ENCODE data around the gene TAF1C.

TAF1C gene

DNA sequence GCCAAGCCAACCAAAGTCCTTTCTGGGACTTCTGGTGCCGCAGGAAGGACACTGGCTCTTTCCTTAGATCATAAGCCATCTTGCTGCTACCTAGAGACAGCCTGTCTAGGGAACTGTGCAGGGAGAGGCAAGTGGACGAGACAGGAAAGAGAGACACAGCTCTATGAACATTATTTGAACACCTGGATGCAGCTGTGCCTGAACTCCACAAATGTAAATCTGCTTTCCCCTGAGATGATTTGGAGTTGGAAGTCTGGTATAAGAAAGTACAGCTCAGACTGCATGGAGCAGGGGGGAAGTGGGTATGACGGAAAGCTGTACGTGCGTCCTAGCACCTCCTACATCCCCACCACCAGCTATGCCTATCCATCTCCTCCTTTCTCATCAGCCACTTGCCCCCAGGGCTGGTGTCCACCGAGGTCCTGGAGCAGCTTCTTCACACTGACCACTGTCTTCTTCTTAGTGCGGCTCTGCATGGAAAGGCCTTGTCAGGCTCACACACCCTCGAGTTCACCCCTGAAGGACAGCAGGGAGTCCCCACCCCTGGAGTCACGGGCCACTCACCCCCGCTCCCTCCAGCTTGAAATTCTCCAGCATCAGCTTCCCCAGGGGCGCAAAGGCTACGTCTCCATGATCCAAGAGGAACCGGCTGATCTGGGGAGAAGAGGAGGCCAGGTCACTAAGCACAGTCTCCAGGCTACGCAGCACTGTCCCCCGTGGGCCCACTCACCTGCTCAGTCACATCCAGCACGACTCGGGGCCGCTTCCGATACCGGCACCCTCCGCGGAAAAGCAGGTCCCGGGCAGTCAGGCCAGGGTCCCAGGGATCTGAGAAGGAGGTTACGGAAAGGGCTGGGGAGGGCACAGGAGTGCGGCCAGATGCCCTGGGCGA, 3.9 kb downstream of the TAF1C start:
- no peak for DNase-seq

DNA sequence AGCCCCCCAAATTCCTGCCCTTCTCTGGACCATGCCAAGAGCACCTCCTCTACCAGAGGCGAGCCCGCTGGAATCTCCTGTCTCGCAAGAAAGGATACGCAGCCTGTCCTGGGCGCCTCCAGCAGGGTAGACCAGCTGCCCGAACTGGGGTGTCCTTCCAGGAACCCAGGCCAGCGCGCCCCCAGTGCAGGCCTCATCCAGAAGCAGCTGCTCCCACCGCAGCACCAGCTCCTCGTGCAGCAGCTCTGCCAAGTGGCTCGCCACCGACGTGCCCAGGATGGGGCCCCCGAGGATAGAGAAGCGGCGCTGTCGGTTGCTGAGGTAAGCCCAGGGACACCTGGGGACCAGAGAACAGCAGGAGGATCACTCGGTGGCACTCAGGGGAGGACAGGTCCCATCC, 4.8 kb downstream of the TAF1C start:
- no peak for ATAC-seq
- no peak for DNase-seq

More for the DNA sequence above, 3.9 kb downstream of the TAF1C start:
- ATAC-seq, result no peak

DNA sequence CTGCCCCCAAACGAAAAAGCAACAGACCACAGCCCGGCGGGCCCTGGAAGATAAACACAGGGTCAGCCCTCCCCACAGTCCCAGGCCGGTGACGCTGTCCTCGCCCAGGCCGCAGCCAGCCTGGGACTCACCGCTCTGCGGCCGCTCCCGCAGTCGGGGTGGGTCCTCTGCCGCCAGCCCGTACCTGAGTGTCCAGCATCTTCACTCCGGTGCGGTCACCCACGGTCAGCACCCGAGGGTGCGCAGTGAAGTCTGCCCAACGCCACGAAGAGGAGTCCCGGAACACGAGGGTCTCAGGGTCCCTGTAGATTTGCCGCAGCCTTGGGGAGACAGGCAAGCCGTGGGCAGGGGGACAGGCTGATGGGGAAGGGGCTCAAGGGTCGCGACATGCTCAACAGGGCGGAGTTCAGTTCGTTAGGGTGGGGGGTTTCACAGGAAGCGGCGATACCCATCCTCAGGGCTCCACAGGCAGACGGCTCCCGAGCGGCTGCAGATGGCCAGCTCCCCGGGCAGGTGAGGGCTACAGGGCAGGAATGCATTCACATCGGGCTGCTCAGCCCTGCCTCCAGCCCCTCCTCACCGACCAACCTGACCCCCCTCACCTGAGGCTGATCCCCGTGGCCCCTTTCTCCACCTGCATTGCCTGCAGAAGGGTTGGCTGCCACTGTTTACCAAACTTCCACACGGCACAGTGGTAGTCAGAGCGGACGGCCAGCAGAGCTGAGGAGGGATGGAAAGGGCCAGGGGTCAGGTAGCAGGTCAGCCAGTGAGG, 5.5 kb downstream of the TAF1C start:
- DNase-seq (no peak), ATAC-seq (no peak)

DNA sequence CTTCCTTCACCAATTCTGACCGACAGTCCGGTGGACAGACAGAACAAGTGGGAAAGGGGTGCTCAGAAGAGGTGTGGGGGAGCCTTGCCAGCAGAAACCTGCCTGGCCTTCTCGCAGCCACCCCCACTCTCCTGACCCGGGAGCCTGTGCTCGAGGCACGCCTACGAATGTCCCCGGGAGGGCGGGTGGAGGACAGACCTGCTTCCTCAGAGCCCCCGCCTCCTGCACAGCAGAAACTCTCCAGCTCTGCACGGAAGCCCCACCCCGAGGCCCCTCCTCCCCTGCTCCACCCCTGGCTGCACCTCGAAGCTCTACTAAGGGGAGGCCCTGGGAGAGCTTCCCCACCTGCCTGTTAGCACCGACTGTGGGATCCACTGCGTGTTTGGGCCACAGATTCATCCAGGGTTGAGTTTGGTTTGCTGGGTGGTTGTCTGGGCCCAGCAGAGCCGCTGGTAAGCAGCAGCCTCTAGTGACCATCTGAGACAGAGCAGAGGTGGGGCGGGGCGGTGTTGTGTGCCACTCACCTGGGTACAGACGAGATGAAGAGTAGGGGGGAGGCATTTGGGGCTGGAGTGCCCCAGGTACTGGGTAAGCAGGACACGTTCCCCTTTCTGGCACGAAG, 6.2 kb downstream of the TAF1C start:
- ATAC-seq (no peak), DNase-seq (no peak)

DNA sequence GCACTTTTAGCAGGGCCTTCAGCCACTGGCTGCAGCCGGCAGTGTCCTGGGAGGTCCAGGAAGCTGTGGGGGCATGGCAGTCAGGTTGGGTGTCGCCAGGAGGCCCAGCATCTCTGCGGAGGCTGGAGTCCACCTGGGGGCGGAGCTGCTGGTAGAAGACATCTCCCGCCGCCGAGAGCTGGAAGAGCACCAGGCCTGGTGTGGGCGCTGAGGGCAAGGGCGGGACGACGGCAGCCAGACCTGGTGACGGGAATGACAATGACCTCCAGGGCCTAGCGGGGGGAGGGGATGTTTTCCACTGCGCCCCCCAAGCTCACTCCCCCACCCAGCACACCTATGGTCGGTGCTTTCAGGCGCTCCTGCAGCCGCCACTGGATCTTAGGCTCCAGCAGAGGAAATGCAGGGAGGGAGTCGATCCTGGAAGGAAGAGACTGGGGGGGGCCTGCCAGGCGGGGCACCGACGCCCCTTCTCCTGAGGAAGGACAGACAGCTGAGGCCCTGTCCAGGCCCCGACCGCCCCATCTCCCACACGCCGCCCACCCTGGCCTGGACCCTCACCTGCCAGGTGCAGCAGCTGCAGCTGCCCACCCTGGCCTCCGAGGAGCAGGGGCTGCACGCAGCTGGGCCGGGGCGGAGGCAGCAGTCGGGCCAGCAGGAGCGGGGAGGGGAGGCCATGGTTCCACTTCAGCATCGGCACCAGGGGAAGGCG, 7.1 kb downstream of the TAF1C start:
- no peak for DNase-seq

DNA sequence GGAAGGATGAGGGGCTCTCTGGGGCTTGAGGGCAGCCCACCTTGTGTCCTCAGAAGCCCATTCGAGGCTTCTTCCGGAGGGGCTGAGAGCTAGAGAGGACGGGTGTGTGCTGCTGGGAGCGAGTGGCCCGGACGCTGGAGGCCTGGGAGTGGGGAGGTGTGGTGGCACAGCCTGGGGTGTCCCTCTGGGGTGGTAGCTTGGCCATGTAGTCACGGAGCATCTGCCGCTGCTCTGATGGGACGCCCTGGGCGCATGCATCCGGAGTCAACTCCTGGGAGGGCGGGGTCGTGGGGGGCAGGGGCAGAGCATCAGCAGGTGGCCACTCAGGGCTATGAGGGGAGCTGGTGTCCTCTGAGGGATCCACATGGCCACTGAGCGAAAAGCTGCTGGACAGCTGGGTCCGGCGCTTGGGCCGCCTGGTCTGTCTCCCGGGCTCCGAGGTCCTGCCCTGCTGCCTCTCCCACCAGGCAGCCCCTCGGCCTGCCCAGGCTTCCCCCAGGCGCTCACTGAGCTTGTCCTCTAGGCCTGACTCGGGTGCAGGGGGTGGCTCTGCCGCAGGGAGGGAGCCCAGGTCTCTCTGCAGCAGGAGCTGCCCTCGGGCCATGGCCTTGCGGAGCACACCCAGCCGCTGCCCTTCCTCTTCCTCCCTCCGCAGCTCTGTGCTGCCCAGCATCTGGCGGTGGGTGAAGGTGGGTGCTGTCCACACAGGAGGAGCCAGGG, 7.8 kb downstream of the TAF1C start:
- ATAC-seq (no peak), DNase-seq (no peak)

More for the DNA sequence above, 7.1 kb downstream of the TAF1C start:
- no peak for ATAC-seq

DNA sequence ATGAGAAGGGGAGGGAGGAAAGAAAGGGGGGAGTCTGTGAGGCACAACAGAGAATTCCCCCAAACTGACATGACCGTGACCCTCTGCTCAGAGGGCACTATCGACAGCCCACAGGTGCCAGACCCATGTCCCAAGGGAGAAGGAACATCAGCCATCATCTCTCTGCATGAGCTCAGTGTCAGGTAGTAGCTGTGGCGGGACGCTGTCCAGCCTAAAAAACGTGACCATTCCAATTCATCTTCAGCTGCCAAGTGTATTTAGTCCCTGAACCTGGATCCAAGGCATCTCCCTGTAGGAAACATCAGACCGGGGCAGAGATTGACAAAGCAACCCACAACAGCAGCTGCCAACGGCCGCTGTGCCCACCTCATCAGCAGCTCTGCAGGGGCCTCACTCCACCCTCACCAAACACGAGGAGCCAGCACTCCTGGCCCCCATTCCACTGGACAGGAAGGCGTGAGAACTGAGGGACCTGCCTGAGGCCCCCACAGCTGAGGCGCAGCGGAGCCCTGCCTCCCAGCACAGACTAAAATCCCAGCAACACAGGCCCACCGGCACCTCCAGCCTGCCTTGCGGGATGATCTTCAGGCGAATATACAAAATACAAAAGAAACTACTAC, 8.6 kb downstream of the TAF1C start:
- no peak for ATAC-seq
- DNase-seq, result no peak

DNA sequence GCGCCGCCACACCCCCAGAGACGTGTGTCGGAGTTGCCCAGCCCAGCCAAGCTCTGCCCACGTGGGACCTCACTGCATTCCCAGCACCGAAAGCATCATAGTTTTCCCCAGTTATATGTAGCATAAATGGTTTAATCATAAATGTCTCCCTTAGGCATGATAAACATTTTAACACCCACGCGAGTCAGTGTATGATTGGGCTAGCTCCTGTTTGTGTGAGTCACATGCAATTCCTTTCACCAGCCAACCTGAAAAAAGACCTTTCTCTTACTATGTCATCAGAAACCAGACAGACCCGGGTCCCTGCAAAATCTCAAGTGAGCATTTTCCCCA, 9.2 kb downstream of the TAF1C start:
- ATAC-seq (peak; percentile 13), DNase-seq (no peak)

DNA sequence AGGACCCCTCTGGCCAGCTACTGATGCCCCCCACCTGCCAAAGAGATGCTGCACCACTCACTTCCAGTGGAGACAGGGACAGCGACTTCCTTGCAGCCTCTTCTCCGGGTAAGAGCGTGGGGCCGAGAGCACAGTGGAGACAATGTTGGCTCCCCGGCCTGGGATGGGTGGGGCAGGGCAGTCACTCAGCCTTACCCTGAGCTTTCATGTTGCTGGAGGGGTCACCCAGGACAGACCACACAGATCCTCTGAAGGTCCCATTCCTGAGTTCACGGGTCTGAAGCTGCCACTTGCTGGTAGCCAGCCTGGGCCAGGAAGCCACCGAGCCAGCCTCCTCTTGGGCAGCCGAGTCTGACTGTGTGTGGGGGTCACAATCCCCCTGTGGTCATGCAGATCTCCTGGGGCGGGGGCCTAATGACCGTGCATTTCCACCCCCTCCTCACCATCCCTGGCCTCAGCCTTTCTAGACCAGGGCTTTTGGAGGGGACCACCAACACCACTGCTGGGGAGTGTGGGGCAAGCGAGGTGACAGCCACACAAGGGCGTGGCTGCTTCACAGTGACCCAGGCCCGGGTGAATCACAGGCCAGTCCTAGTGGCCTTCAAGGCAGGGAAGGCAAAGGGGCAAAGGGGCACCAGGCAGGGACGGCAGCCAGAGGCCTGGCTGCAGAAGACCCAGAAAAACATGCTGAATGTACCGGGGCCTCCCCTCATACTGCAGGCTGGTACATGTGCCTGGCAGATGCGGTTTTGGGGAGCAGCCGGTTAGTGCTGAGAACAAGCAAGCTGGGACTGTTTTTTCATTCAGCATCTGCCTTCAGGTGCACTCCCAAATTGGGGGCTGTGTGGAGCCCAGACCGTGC, 10.4 kb downstream of the TAF1C start:
- ATAC-seq (no peak), DNase-seq (no peak)

DNA sequence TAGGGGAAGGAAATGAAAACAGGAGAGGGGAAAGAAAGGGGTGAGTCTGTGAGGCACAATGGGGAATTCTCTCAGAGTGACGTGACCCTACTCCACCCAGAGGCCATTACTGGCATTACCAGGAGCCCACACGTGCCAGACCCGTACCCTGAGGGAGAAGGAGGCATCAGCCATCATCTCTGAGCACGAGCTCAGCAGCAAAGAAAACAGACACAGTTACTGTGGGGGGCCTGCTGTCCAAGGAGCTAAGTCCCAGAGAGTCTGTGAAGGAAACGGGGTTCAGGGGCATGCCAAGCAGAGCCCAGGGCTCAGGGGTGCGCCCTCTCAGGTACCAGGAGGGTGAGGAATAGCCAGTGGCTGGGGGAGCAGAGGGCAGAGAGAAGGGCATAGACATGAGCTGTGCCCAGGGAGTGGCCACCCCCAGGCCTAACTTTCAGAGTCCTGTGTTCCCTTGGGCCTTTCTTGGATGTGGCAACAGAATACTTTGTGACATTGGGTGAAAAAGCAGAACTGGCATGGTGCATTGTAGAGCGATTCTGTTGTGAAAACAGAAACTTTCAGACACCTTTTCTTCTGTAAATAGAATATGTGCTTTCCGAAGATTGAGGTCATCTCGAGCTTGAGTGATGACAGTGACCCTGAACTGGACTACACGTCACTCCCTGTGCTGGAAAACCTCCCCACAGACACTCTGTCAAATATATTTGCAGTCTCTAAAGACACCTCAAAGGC, 11.3 kb downstream of the TAF1C start:
- ATAC-seq, result peak; percentile 82
- DNase-seq, result peak; percentile 63

DNA sequence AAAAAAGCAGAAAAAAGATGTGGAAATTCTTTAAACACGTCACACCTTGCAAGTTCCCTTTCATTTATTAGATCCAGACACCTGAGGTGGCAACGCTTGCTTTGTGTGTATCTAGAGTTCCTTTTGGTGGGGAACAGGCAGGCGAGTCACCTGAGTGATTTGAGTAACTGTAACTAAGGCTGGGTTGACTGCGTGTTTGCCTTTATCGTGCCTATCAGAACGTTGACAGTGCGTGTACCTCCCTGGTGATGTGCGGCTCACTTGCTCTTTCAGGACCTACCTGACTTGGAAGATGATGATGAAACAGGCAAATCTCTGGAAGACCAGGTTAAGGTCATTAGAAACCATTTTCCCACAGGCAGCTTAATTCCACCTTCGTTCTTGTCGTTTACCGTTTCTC, 12.5 kb downstream of the TAF1C start:
- ATAC-seq (no peak), DNase-seq (no peak)

DNA sequence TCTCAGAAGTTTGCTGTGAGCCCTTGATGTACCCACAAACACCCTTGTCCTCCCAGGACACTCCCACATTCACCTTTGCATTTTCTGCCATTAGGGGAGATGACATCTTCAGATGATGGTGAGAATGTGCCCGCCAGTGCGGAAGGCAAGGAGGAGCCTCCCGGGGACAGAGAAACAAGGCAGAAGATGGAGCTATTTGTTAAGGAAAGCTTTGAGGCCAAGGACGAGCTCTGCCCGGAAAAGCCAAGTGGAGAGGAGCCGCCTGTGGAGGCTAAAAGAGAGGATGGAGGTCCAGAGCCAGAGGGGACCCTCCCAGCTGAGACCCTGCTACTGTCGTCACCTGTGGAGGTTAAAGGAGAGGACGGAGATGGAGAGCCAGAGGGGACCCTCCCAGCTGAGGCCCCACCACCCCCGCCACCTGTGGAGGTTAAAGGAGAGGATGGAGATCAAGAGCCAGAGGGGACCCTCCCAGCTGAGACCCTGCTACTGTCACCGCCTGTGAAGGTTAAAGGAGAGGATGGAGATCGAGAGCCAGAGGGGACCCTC, 17.0 kb downstream of the TAF1C start:
- no peak for DNase-seq
- no peak for ATAC-seq

DNA sequence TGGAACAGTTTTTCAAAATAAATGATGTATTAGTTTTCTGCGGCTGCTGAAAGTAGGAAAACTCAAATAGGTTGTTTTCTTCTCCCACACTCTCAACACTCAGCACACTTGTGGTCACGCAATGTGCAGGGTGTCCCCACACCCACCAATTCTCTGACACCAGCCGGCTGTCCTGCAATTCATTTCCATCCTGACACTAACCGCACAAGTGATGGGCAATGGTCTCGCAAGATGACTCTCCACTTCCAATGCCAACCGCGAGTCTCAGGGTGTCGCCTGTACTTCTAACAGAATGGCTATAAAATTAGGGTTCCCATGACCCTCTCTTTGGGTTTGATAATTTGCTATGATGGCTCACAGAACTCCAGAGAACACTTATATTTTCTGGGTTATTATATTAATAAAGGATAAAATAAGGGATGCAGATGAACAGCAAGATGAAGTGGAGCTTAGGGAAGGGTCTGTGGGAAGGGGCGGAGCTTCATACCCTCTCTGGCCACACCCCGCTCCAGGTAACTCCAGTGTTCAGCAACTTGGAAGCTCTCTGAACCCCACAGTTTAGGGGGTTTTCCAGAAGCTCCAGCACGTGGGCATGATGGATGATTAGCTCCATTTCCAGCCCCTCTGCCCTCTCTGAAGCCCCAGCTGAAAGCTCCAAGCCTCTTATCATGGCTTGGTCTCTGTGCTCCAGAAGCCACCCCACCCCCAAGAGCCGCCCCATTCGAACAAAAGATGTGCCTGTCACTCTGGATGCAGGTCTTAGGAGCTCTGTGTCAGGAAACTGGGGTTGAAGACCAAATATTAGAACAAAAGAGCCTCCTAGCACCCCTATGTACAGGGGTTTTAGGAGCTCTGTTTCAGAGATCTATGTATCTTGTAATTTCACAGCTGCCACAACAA, 19.8 kb downstream of the TAF1C start:
- DNase-seq, result peak; percentile 22

DNA sequence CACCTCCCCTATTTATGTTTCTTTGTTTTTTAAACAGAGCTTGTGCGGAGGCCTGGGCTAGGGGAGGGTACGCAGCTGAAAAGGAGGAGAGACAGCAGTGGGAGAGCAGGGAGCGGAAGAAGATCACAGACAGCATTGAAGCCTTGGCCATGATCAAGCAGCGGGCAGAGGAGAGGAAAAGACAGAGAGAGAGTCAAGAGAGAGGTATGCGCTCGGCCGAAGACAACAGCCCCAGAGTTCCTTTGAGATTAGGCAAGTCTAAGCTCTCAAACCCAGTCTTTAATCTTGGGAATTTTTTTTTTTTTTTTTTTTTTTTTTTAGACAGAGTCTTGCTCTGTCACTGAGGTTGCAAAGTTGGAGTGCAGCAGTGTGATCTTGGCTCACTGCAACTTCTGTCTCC, 21.1 kb downstream of the TAF1C start:
- ATAC-seq, result no peak
- no peak for DNase-seq

More for the DNA sequence above, 19.8 kb downstream of the TAF1C start:
- ATAC-seq, result peak; percentile 61

DNA sequence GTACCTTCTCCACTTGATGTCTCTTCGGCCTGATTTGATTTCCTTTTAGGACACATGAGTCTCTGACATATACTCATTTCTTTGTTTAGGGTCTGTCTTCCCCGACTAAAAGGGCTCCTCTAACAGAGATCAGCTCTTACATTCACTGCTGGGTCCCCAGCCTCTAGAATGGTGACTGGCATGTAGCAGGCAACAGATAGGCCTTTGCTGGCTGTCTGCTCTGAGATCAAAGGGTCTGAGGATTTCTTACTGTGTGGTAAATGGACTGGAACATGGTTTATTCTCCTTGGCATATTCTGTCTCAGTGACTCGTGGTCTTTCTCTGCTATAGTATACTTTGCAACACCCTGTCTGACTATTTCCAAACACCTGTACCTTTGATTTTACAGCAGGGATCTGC, 25.1 kb downstream of the TAF1C start:
- ATAC-seq (no peak), DNase-seq (no peak)

DNA sequence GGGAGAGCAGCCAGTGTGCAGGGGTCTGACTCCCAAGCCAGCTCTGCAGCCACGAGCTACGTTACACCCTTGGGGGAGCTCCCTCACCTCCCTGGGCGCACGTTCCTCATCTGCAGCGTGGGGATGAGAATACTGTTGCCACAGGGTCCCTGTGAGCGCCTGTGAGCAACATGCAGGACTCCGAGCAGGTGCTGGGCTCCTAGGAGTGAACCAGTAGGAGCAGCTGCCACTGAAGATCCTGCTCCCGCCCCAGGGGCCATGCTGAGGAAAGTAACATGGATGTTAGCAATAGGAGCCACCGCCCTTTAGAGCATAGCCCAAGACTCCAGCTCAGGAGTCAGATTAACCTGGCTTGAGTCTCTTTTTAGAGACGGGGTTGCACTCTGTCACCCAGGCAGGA, 25.8 kb downstream of the TAF1C start:
- DNase-seq (no peak), ATAC-seq (no peak)

DNA sequence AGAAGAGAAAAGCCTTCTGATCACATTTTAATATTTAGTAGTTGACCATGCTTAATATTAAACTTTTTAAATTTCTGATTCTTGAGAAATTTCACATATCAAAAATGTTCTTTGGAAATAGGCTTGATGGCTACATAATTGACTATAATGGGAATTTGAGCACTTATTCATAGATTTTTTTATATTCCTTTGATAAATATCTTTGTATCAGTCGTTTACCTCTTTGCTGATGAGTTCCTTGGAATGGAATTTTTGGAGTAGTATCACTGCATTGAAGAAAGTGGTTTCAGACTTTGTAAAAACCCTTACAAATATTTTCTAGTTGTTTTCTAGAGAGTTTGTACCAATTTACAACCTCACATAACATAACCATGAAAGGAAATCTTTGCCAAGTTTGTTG, 27.1 kb downstream of the TAF1C start:
- ATAC-seq (no peak), DNase-seq (no peak)

DNA sequence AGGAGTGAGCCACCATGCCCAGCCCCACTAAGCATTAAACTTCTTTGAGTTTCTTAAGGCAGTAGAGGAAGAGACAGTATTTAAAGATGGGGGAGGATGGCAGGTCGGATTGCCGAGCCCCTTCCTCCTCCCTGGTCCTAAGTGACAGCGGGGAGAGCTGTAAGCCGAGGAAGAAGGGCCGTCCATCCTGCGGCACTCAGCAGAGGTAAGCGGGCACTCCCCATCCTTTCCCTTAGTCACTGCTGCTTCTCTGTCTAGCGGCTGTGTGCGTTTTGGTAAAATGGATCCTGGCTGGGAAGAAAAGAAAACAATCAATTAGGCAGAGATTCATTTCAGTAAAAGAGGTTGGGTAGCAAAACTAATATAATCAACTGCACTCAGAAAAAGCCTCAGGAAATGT, 27.9 kb downstream of the TAF1C start:
- ATAC-seq (no peak), DNase-seq (no peak)
